Keratinocyte (primary cell): ENCODE data around the gene LDB2. TPM values are rescaled to one million over a fixed set of nuclear protein-coding genes. Genes with fewer than 3 reads are reported as not detected.

Source experiments
- DNase-seq: peaks from one replicate; pipeline ENCODE4 v3.0.0-alpha.2; 2011; ENCODE audit warnings: low read depth, missing footprints, low spot score
- FAIRE-seq: peaks from 2 replicates; lab custom pipeline; 2011; peaks lifted over from hg19 to GRCh38; lab: Jason Lieb, UNC
- H2AFZ ChIP-seq: 2 replicates; pipeline ENCODE4 v1.6.0; 2012; ENCODE audit warnings: low read length, control low read depth, inconsistent platforms; ENCODE audit not compliant: control insufficient read depth
- H3K27ac ChIP-seq: 2 replicates; pipeline ENCODE4 v1.5.1; 2011; ENCODE audit warnings: low read length; ENCODE audit not compliant: control insufficient read depth, insufficient read depth
- H3K27me3 ChIP-seq: 3 replicates; pipeline ENCODE4 v1.6.0; 2011; ENCODE audit warnings: low read length; ENCODE audit not compliant: control insufficient read depth, insufficient read depth; ENCODE audit errors: extremely low read depth
- H3K36me3 ChIP-seq, 2 experiments: 2 replicates in 1 of 2; 3 replicates in 1 of 2; pipeline ENCODE4 v1.5.1; 2011; ENCODE audit warnings: low read length in 2 of 2, mild to moderate bottlenecking in 1 of 2; ENCODE audit not compliant: control insufficient read depth in 2 of 2, insufficient read depth in 2 of 2; ENCODE audit errors: extremely low read depth in 1 of 2
- H3K4me1 ChIP-seq: 3 replicates; pipeline ENCODE4 v1.5.1; 2011; ENCODE audit warnings: low read length; ENCODE audit not compliant: control insufficient read depth, insufficient read depth; ENCODE audit errors: extremely low read depth
- H3K4me2 ChIP-seq: 3 replicates; pipeline ENCODE4 v1.6.0; 2011; ENCODE audit warnings: low read depth, low read length; ENCODE audit not compliant: control insufficient read depth, insufficient read depth; ENCODE audit errors: extremely low read depth
- H3K4me3 ChIP-seq, 3 experiments: fragments of 200-600 bp in 1 of 3; sonication (generic) in 1 of 3; 2 replicates in 2 of 3; 3 replicates in 1 of 3; pipeline ENCODE4 v1.5.1; 2011 to 2016; ENCODE audit warnings: low read length in 3 of 3, mild to moderate bottlenecking in 3 of 3, control low read depth in 2 of 3, inconsistent platforms in 1 of 3, low read depth in 1 of 3, mixed read lengths in 1 of 3, mixed run types in 1 of 3, moderate library complexity in 1 of 3; ENCODE audit not compliant: control insufficient read depth in 2 of 3, insufficient read depth in 2 of 3; ENCODE audit errors: extremely low read depth in 1 of 3
- H3K79me2 ChIP-seq: 2 replicates; pipeline ENCODE4 v1.6.0; 2012; ENCODE audit warnings: low read length; ENCODE audit not compliant: control insufficient read depth, insufficient read depth
- H3K9ac ChIP-seq: 3 replicates; pipeline ENCODE4 v1.6.0; 2011; ENCODE audit warnings: low read length; ENCODE audit not compliant: control insufficient read depth, insufficient read depth; ENCODE audit errors: extremely low read depth
- H3K9me1 ChIP-seq: 3 replicates; pipeline ENCODE4 v1.6.0; 2011; ENCODE audit warnings: low read length; ENCODE audit not compliant: control insufficient read depth, insufficient read depth; ENCODE audit errors: extremely low read depth
- H3K9me3 ChIP-seq: 2 replicates; pipeline ENCODE4 v1.5.1; 2012; ENCODE audit warnings: low read depth, low read length; ENCODE audit not compliant: control insufficient read depth
- H4K20me1 ChIP-seq: 3 replicates; pipeline ENCODE4 v1.6.0; 2011; ENCODE audit warnings: low read length; ENCODE audit not compliant: control insufficient read depth, insufficient read depth; ENCODE audit errors: extremely low read depth
- CTCF ChIP-seq, 3 experiments: IDR thresholded peaks in 1 of 3; conservative IDR thresholded peaks in 1 of 3; optimal IDR thresholded peaks in 1 of 3; 2 replicates in 2 of 3; 3 replicates in 1 of 3; pipeline versions ENCODE3 to v1.5.1; 2011; ENCODE audit warnings: low read length in 3 of 3, mild to moderate bottlenecking in 3 of 3, moderate library complexity in 2 of 3, control low read depth in 1 of 3, inconsistent platforms in 1 of 3; ENCODE audit not compliant: insufficient read depth in 2 of 3; ENCODE audit errors: extremely low read depth in 1 of 3
- EZH2 ChIP-seq: IDR thresholded peaks from one replicate; pipeline ENCODE4 v1.6.1; 2012; ENCODE audit warnings: inconsistent platforms, mild to moderate bottlenecking, low read length, moderate library complexity
- dilution Hi-C: fragments of 300-500 bp; cut with MboI; formaldehyde crosslinking; loops from one replicate; pipeline ENCODE4 v1.7.0; 2020; ENCODE audit warnings: low sequenced_read_pairs; ENCODE audit not compliant: extremely low pct_ligation_motif_present
- polyA plus RNA-seq, 5 experiments: library from polyadenylated mRNA; depleted of rRNA in 3 of 5; stranded (reverse) in 3 of 5; stranded (forward) in 1 of 5; unstranded in 1 of 5; fragments of >200 nt; gene quantifications; 1 replicate in 1 of 5; 2 replicates in 3 of 5; 3 replicates in 1 of 5; pipeline versions ENCODE4 v1.2.1 to v1.2.3, GENCODE V29; 2011 to 2012; ENCODE audit warnings: missing spikeins in 2 of 5, low read depth in 1 of 5, low replicate concordance in 1 of 5

LDB2 gene
- polyA plus RNA-seq, 1 donor (not counting 4 experiments of a cell fraction or from before 2014, with no cell fraction given): not detected

GRCh38 chr4:16750216-16750615 lies 148.2 kb downstream of the LDB2 start:
- Histone ChIP-seq H3K27ac (no peak overlapping the region), H3K36me3 (no peaks in the 10 kb centered on the region), H3K79me2 (no peaks in the 10 kb centered on the region), H3K4me3 (no peak overlapping the region), H3K27me3 (no peaks in the 10 kb centered on the region), H3K4me2 (no peak overlapping the region), H3K4me1 (no peaks in the 10 kb centered on the region), H4K20me1 (no peaks in the 10 kb centered on the region), H2AFZ (no peak overlapping the region), H3K9me3 (no peaks in the 10 kb centered on the region), H3K9ac (no peak overlapping the region), H3K9me1 (no peaks in the 10 kb centered on the region)
- FAIRE-seq (no peak), DNase-seq (no peak)
- no peak for TF ChIP-seq EZH2
- TF ChIP-seq CTCF (optimal IDR thresholded peaks at IDR 0.05 in 1 of 3, IDR thresholded peaks at IDR 0.05 in 1 of 3, conservative IDR thresholded peaks at IDR 0.05 in 1 of 3; ENCODE audit: extremely low read depth in 1 of 3, insufficient read depth in 2 of 3, low read length in 3 of 3): no peak
- dilution Hi-C loops: no loop called here

GRCh38 chr4:16745887-16746286 lies 152.6 kb downstream of the LDB2 start:
- H4K20me1 ChIP-seq: no peaks in the 10 kb centered on the region
- no peak for FAIRE-seq
- H3K79me2 ChIP-seq: no peaks in the 10 kb centered on the region
- H2AFZ ChIP-seq: no peak overlapping the region
- H3K9me3 ChIP-seq: no peaks in the 10 kb centered on the region
- DNase-seq: no peak
- no peak overlapping the region for H3K9ac ChIP-seq
- no peaks in the 10 kb centered on the region for H3K36me3 ChIP-seq
- no peak for TF ChIP-seq CTCF (optimal IDR thresholded peaks at IDR 0.05 in 1 of 3, IDR thresholded peaks at IDR 0.05 in 1 of 3, conservative IDR thresholded peaks at IDR 0.05 in 1 of 3; ENCODE audit: extremely low read depth in 1 of 3, insufficient read depth in 2 of 3, low read length in 3 of 3)
- no peak for TF ChIP-seq EZH2
- H3K4me1 ChIP-seq: no peaks in the 10 kb centered on the region
- H3K9me1 ChIP-seq: no peaks in the 10 kb centered on the region
- H3K4me2 ChIP-seq: no peak overlapping the region
- dilution Hi-C loops: no loop called here
- H3K4me3 ChIP-seq: no peak overlapping the region
- no peaks in the 10 kb centered on the region for H3K27me3 ChIP-seq
- H3K27ac ChIP-seq: no peak overlapping the region
